Nephron (organoid): ENCODE data around the gene TBX2.

Source experiments
- H3K27ac Mint-ChIP-seq, 3 experiments: 2 replicates each; pipeline ENCODE4 v1.8.0; 2020; ENCODE audit warnings: mixed read lengths in 3 of 3, mild to moderate bottlenecking in 2 of 3, moderate library complexity in 1 of 3
- H3K27me3 Mint-ChIP-seq: 2 replicates; pipeline ENCODE4 v1.8.0; 2021; ENCODE audit warnings: low read depth, mild to moderate bottlenecking, moderate library complexity, mixed read lengths
- H3K36me3 Mint-ChIP-seq: 2 replicates; pipeline ENCODE4 v1.8.0; 2020; ENCODE audit warnings: low read depth, mixed read lengths
- H3K4me1 Mint-ChIP-seq: 2 replicates; pipeline ENCODE4 v1.8.0; 2020; ENCODE audit warnings: mixed read lengths
- H3K4me3 Mint-ChIP-seq, 3 experiments: 2 replicates each; pipeline ENCODE4 v1.8.0; 2020; ENCODE audit warnings: mild to moderate bottlenecking in 3 of 3, mixed read lengths in 3 of 3, moderate library complexity in 2 of 3
- H3K9me3 Mint-ChIP-seq: 2 replicates; pipeline ENCODE4 v1.8.0; 2020; ENCODE audit warnings: mixed read lengths
- TF ChIP-seq, protein P1 (sequence below), 3 experiments: fragments of 200-600 bp; sonication (generic); IDR thresholded peaks; one replicate each; pipeline ENCODE4 v1.5.0; 2021; ENCODE audit warnings: antibody characterized with exemption in 3 of 3; ENCODE audit not compliant: unreplicated experiment in 3 of 3

The TBX2 gene

DNA sequence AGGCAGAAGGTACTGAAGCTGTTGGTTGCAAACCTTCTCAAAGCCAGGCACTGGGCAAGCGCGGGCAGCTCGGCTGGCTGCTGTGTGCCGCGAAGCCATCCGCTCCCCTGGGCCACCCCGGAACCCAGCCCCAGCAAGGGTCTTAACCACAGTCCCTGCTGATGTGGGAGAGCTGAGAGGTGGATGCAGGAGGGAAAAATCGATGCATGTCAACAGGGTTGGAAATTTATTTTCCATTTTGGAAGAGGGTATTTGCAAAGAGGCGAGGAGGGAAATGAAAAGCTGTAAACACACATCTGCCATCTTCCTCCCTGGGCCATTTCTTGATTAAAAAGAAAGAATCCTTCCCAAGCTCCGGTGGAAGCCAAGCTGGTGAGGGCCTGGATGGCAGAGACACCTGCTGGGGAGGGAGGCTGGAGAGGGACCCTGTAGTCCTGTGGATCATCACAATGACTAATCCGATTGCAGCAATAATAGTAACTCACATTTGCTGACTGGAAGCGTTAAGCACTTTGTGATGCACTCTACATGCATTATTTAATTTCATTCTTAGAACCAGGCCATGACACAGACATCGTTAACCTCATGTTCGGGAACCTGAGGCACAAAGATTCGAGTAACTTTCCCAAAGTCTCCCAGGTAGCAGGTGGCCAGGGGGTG, 13.9 kb upstream of the TBX2 start:
- peak overlapping the region; percentile 13 to 89 (median 61) for H3K27ac Mint-ChIP-seq
- H3K27me3 Mint-ChIP-seq = peaks cover 7% of the 10 kb centered on the region
- H3K4me1 Mint-ChIP-seq = peaks cover 55% of the 10 kb centered on the region
- no peak overlapping the region for H3K4me3 Mint-ChIP-seq
- TF ChIP-seq, protein P1, sequence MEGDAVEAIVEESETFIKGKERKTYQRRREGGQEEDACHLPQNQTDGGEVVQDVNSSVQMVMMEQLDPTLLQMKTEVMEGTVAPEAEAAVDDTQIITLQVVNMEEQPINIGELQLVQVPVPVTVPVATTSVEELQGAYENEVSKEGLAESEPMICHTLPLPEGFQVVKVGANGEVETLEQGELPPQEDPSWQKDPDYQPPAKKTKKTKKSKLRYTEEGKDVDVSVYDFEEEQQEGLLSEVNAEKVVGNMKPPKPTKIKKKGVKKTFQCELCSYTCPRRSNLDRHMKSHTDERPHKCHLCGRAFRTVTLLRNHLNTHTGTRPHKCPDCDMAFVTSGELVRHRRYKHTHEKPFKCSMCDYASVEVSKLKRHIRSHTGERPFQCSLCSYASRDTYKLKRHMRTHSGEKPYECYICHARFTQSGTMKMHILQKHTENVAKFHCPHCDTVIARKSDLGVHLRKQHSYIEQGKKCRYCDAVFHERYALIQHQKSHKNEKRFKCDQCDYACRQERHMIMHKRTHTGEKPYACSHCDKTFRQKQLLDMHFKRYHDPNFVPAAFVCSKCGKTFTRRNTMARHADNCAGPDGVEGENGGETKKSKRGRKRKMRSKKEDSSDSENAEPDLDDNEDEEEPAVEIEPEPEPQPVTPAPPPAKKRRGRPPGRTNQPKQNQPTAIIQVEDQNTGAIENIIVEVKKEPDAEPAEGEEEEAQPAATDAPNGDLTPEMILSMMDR (IDR thresholded peaks at IDR 0.05; ENCODE audit: unreplicated experiment in 3 of 3) = no peak
- no peaks in the 10 kb centered on the region for H3K9me3 Mint-ChIP-seq
- H3K36me3 Mint-ChIP-seq = no peaks in the 10 kb centered on the region

DNA sequence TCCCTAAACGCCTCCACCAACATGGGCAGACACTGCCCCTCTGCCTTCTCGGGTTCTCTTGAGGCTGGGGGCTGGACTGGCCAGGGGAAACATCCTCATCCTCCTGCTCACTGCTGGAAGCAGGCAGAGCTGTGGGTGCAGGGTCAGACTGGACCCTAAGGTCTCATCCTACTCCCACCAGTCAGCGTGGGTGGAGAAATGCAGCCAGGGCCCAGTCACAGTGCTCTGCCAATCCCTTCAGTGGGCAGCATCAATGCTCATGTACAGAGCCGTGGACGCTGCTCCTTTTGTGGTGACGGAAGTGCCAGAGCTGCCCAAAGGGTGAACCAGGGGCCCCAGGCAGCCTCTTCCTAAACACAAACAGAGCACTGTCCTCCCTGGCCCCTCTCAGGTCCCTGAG, 13.4 kb upstream of the TBX2 start:
- no peak overlapping the region for H3K4me3 Mint-ChIP-seq
- peaks cover 5% of the 10 kb centered on the region for H3K36me3 Mint-ChIP-seq
- H3K4me1 Mint-ChIP-seq = peaks cover 55% of the 10 kb centered on the region
- peak overlapping the region; percentile 13 to 89 (median 61) for H3K27ac Mint-ChIP-seq
- no peaks in the 10 kb centered on the region for H3K9me3 Mint-ChIP-seq
- TF ChIP-seq, protein P1 (IDR thresholded peaks at IDR 0.05; ENCODE audit: unreplicated experiment in 3 of 3) = no peak
- H3K27me3 Mint-ChIP-seq = peaks cover 11% of the 10 kb centered on the region

DNA sequence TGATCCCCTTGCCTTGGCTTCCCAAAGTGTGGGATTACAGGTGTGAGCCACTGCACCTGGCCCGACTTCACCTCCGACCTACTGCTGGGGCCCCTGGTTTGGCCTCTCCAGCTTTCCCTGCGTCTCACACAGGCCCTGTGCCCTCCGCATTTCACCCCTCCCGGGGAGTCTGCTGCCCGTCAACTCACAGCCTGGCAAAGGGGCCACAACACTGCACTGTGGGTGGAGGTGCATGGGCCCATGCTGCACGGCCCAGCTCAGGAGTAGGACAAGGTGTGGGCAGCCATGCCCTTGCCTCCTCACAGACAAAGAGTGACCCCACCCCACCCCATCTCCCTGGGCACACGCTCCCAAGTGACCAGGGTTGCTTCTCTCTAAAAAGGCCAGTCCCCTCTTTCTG, 12.6 kb upstream of the TBX2 start:
- Mint-ChIP-seq H3K9me3 (no peaks in the 10 kb centered on the region), H3K36me3 (peaks cover 7% of the 10 kb centered on the region), H3K27ac (no peak overlapping the region), H3K4me3 (no peak overlapping the region), H3K4me1 (peaks cover 53% of the 10 kb centered on the region), H3K27me3 (peaks cover 14% of the 10 kb centered on the region)
- TF ChIP-seq, protein P1 (IDR thresholded peaks at IDR 0.05; ENCODE audit: unreplicated experiment in 3 of 3) = no peak

- Mint-ChIP-seq H3K36me3 (peaks cover 7% of the 10 kb centered on the region), H3K27ac (peak overlapping the region in 1 of 3 experiments; percentile 88), H3K27me3 (peaks cover 19% of the 10 kb centered on the region), H3K4me1 (peaks cover 60% of the 10 kb centered on the region), H3K9me3 (no peaks in the 10 kb centered on the region), H3K4me3 (no peak overlapping the region)
- TF ChIP-seq, protein P1 (IDR thresholded peaks at IDR 0.05; ENCODE audit: unreplicated experiment in 3 of 3) = no peak
Measured at GRCh38 chr17:61387511-61388305, 11.9 kb upstream of the TBX2 start.

- peaks cover 22% of the 10 kb centered on the region for H3K27me3 Mint-ChIP-seq
- H3K4me3 Mint-ChIP-seq = peak overlapping the region in 1 of 3 experiments; percentile 12
- peaks cover 60% of the 10 kb centered on the region for H3K4me1 Mint-ChIP-seq
- peaks cover 10% of the 10 kb centered on the region for H3K36me3 Mint-ChIP-seq
- H3K9me3 Mint-ChIP-seq = no peaks in the 10 kb centered on the region
- TF ChIP-seq, protein P1 (IDR thresholded peaks at IDR 0.05; ENCODE audit: unreplicated experiment in 3 of 3) = no peak
- peak overlapping the region; percentile 55 to 88 (median 67) for H3K27ac Mint-ChIP-seq
Measured at GRCh38 chr17:61388561-61389356, 10.9 kb upstream of the TBX2 start.
